DMS114 treated with DMSO at 0.1 percent for 48 hours (cell line): Measurements from ENCODE around the gene INPP4B.

Experiments
- DNase-seq: peaks from one replicate; lab custom pipeline; 2025; ENCODE audit not compliant: unreplicated experiment; lab: John Stamatoyannopoulos, UW

The INPP4B gene

DNA sequence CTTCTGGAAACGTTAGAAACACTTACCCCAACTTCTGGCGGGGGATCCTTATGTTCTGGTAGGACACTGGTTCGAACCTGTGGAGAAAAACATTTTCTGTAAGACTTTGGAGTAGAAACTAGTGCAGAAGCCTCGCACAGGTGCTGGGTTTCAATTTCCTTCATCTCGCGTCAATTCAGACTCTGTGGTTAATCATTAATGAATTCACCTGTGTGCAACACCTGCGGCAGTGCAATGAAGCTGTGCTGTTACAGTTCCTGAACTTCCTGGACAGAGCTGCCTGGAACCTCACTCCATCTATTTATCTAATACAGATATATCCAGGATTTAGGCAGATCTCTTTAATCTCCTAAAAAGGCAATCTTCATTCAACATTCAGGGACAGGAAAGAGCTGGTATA lies 531.4 kb downstream of the INPP4B start:
- DNase-seq, result no peak

DNA sequence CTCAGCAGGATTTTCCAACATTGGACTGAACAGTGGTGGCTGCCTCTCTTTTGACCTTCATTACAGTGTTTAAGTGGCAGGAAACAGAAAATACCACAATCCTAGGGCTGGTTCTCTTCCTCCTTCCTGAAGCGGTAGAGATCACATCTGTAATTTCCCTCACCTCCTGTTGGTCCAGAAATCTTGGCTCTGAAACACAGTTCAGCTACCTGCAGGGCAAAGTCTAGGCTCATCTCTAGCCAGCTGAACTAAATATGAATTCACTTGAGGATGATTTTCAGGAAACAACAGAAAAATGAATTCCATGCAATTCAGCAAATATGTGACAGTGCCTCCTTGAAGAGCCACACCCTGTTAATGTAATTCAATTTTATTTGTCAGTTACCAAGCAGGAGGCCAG lies 531.9 kb downstream of the INPP4B start:
- DNase-seq, result no peak

DNA sequence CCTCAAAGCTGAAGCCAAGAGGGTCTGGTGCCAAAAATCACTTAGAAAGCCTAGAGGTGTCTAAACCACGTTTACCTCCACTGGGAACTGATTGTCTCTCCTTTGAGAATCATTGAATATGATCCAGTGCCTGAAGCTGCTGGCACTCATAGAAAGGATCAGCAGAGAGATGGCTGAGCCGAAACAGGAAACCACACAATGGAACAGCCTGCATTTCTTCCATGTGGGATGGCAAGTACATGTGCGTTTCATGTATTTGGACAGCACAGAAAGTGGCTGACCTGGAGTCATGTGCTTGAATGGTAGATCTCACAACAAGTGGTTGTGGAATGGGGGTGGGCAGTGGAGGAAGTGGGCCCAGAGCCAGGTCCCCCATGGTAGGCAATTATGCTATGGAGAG lies 533.7 kb downstream of the INPP4B start:
- no peak for DNase-seq

DNA sequence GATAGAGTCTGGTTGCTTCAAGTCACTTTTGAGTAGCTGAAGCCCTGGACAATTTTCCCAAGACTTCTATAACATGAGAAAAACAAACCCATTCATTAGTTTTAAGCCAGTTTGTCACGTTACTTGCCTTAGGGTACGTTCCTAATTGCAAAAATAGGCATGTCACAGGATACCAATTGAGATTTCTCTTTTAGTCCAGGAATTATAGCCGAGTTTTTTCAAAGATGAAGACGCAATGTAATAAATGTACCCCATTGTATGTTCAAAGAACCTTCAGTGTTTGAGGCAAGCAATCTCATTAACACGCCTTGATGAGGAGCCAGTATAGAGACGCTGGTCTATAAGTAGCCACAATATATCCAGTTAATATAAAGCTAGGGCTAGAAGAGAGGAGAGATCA lies 534.2 kb downstream of the INPP4B start:
- no peak for DNase-seq

DNA sequence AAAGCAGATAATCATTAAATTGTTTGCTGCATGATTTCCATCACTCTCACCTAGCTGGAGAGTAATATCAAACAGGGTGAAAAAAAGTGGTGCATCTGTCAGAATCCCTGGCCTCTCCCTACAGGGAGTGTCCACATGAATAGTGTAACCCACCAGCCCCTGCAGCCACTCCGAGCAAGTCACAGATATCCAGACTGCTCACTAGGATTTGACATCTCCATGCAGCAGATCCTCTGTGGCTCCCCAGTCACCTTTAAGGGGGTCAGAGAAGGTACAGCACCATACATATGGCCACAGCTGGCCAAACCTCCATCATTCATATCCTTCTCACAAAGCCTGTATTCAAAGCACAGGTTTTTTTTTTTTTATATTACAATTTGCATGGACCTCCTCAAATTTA lies 536.3 kb downstream of the INPP4B start:
- DNase-seq, result no peak

DNA sequence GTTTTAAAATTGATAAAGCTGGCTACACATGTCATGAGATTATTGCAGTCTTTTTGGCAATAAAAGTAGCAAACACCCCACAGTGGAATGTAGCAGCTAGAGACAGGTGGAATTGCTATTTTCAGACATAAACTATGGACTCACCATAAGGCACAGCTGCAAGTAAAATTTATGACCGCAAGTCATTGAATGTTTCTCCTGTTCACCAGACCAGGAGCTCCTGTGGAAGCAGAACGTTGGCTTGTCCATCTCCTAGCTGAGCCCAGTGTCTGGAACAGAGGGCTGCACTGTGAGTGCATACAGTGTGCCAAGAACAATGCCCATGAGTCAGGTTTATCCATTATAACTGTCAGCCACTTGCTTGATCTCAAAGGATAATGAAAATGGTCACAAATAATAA lies 538.2 kb downstream of the INPP4B start:
- DNase-seq, result no peak

DNA sequence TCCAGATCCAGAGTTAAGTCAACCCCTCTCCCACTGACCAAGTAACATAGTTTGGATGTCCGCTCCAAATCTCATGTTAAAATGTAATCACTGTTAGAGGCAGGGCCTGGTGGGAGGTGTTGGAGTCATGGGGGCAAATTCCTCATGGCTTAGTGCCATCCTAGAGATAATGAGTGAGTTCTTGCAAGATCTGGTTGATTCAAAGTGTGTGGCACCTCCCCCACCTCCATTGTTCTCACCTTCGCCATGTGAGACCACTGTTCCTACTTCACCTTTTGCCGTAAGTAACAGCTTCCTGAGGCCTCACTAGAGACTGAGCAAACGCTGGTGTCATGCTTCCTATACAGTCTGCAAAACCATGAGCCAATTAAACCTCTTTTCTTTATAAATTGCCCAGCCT lies 548.8 kb downstream of the INPP4B start:
- DNase-seq, result no peak

DNA sequence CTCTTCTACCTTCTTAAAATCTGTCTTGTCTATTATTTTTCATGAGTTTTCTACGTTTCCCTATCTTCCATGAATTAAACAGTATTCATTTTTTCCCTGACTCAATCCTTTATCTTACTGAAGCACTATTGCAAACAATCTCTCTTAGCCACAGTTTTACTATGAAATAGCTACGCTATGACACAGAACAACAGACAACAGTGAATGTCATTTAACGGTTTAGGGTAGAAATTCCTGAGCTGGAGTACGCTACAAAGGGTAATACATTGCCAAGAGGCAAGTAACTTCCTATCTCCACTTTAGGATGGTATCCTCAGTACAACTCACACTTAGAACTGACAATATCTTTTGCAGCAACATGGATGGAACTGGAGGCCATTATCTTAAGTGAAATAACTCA lies 552.6 kb downstream of the INPP4B start:
- DNase-seq, result no peak

DNA sequence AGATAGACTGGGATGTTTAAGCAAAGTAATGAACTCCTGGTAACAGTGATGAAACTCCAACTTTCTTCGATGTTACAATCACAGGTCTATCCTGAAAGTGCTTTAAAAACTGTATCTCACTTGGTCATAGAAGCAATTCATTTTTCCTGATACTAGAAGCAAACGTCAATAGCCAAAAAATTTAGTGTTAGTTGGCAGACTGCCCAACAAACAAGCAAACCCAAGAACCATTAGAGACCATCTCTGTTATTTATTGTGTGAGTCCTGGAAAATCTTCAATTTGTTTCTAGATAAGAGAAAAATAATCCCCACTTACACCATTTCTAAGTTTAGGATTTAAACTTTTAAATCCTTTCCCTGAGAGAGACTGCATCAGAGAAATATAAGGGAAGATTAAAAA lies 553.9 kb downstream of the INPP4B start:
- no peak for DNase-seq

DNA sequence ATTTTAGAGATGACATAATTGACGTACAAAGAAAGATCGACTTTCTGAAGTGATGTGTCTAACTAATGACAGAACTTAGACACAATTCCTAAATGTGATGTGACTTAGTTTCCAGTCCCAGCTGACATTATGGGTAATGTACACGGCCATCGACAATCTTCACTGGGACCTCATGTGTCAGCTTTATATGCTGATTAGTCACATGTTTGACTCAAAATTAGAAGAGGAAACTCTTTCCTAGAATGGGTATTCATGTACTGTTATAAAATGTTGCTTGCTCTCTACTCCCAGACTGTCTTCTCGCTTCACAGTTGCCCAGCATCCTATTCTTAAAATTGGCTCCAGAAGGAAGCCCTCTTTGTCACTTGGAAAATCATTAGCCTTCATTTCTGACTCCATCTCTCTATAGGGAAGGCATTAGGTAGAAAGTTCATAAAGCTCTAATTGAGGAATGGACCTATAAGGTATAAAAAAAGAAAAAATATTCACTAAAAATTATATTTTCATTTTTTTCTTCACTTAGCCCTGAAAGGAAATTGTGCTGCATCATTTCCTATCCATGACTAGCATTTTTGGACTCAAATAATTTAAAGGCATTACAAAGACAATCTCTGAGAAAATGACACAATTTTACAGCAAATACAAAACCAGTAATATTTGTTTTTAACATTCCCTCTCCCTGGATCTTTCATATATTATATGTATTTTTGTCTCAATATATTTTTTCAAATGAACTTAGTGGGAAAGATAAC lies 554.6 kb downstream of the INPP4B start:
- DNase-seq, result no peak

DNA sequence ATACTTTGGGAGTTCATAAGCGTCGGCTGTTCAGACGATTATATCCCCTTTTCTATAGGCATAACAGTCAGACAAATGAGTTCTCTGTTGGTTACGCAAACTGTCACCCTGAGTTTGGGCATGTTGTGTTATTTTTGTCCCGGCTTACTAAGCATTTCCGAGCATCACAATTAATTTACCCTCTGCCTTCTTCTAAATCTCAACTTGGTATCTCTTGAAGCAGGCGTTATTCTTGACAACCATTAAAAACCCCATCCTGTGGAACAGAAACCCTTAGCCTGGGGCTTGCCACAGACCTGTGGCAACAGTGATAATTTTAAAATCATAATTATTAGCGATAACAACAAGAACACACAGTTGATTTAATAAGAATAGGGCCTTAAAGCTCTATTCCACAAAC lies 558.7 kb downstream of the INPP4B start:
- DNase-seq, result no peak

DNA sequence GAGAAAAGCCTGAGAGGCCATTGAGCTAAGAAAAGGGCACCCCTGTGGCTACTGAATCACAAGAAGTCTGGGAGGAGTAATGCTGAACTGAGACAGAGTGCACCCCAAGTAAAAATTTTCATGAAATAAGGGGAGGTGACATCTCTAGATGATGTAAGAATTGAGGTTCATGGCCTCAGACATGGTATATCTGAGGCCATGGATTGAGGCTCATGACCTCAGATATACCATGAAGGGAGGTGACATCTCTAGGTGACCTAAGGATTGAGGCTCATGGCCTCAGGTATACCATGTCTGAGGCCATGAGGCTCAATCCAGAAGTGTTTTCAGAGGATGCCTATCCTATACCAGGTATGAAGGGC lies 560.9 kb downstream of the INPP4B start:
- no peak for DNase-seq

DNA sequence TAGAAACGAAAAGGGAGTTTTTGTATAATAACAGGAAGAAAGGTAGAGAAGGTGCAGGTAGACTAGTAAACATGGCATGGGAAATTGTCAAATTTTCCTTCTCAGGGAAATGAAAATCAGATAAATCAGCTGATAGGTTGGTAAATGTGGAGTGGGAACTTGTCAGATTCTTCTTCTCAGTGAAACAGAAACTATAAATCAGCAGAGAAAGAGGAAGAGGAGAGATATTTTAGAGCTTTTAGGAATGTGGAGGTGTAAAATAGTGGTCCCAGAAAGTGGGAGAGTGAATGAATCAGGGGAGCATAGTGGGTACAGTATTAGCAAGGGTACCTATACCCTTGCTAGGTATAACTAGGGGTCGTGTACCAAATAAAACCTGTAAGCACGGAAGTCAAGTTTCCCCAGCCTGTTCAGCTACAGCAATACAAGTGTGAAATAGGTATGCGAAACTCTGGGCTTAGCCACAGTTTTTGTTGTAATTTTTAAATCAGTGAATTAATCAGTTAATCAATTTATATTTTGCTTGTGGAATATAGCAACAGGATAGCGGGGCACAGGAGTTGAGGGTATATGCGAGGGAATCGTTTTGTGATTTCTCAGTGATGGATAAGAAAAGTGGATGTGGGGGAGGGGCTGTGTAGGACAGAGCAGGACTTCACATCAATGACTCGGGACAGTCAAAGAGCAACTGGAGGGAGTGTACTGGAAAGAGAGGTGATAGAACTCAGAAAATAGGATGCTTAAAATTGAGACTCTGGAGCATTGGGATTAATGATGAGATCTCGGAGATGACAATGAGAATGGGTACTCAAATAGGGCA lies 561.5 kb downstream of the INPP4B start:
- no peak for DNase-seq

DNA sequence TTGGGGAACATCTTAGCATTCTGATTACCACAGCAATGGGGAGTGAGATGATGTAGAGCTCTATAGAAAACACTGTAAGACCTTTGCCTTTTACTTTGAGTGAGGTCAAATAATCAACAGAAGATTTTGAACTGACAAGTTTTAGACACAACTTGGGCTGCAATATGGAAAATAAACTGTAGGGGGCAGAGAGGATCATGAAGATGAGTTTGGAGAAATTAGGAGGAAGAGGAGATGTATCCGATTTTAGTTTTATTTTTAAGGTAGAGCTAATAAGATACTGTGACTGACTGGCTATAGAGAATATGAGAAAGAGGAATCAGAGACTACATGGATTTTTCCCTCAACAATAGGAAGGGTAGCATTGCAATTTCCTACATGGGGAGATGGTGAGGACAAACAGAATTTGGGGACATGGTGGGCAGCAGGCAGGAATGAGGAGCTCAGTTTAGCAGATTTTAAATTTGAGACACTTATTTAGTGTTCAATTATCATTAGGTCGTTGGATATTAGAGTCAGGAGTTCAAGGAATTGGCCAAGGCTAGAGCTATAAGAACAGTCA lies 563.1 kb downstream of the INPP4B start:
- DNase-seq, result no peak

DNA sequence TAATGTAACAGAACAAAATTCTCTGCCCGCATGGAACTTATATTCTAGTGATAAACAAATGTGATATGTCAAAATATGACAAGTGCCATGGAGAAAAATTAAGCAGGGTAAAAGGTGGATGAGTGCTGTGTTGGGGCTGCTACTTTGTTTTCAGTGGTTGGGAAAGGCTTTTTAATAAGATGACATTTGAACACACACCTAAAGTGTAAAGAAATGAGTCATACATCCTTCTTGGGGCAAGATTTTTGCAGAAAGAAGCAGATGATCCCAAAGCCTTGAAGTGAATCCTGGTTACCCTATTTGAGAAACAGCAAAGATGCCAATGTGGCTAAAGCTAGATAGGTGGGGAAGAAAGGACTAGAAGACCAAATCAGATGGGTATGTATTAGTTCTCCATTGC lies 564.1 kb downstream of the INPP4B start:
- DNase-seq, result no peak

DNA sequence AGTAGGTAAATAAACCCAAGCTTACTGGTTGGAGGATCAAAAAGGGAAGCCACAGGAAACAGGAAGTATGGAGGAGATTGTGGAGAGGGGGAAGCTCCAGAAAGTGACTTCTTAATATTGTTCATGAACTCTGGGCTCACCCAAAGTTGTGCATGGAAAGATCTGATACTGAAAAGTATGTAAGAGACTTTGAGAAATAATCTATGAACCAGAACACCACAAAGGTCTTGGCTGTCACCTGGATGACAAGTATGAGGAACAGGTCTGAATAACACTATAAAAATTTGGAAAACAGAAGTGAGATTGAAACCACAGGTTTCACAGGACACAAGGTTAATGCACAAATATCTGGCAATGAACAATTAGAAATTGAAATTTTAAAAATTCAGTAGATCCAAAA lies 567.4 kb downstream of the INPP4B start:
- no peak for DNase-seq

DNA sequence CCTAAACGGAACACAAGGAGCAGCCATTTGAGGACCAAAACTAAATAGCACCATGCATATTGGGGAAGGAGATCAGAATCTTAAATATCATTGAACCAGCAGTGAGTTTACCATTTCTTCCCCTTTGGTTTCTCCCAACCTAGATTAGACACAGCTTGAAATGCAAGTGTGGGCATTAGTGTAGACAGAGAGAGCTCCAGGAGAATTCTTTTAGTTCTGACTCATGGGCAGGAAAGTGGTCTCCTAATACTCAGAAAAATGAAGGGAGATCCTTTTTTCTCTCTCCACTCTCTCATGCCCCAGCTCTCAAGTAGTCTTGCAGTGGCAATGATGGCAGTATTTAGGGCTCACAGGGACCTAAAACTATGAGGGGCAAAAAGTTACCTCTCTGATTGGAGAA lies 567.9 kb downstream of the INPP4B start:
- no peak for DNase-seq

DNA sequence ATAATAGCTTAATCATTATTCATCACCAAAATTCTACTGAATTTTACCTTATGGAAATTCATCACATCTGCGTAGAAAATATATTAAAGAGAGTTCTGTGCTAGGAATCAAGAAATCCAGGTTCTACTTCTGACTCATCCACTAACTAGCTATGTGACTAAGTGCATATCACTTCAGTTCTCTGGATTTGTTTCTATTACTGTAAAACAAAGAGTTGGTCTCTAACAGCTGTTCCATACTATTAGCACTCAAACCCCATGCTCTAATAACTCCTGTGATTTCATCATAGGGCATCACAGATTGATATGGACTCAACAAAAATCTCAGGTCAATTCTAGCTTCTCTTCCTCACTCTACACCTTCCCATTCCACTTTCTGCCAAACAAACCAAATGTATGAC lies 572.0 kb downstream of the INPP4B start:
- DNase-seq, result no peak

DNA sequence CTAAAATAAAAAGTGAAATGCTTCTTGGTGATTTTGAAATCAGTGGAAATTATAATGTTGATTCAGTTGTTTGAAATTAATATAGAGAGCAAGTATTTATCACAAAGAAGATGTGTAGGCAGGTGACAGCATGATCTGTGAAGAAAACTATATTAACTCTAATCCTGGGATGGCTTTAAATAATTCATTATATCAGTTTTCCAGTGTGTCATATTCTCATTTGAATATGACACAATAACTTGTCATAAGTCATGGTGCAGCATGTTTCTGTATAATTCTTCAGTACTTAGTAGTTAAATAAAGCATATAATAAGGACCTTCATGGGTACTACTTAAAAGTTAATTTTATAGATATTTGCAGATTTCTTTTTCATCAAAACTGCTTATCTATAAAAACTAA lies 573.6 kb downstream of the INPP4B start:
- no peak for DNase-seq

DNA sequence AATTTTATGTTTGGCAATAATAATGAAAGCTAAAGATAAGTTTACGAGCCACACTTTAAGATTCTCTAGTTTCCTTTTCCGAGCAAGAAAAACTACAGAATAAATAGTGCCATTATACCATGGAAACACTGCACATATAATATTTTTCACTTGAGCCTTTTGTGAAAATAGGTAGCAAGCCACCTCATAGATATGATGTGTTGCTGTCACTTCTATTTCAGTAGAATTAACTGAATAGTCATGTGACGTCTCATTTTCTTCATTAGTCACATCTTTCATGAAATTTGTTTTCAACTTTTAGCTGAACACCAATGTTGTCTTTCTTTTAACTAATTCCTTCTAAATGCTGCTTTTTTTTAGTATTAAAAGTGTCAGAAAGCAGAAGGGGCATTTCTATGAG lies 574.3 kb downstream of the INPP4B start:
- no peak for DNase-seq

DNA sequence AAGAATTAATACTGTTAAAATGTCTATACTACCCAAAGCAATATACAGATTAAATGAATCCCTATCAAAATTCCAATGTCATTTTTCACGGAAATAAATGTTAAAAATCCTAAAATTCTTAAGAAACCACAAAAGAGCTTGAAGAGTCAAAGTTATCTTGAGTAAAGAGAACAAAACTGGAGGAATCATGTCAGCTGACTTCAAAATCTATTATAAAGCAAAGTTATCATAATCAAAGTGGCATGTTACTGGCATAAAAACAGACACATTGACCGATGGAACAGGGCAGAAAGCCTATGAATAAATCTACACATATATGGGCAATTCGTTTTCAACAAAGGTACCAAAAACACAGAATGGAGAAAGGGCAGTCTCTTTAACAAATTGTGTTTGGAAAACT lies 579.0 kb downstream of the INPP4B start:
- DNase-seq, result no peak

DNA sequence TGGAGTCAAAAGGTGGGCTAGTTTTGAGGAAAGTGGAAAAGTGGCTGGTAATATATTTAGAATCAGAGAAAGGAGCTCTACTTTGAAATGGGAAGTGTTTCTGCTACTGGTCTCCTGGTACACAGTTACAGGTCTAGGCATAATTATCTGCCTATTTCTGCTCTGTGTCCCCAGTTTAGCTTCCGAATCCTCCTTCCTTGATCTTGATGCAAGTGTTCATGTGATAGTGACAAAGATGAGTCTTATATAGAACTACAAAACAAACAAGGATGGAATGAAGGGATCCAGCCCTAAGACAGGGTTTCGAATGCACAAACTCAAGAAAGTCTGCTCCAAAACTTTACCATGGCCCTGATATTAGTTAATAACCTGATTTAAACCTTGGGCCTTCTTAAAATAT lies 580.2 kb downstream of the INPP4B start:
- DNase-seq, result no peak
